ENCODE measurements around the gene BMP2K. TPM values are rescaled to one million over a fixed set of nuclear protein-coding genes. Genes with fewer than 3 reads are reported as not detected.
A peak's percentile ranks its signal among the peaks of the same experiment; 100 is the strongest.

Gene BMP2K
- total and polyA plus RNA-seq, 4 donors, result 7.1 to 75.4 (median 23.5) TPM

- Histone ChIP-seq H3K4me3 (ENCODE audit: low read length in 2 of 2) (no peak overlapping the region), H3K9me3 (ENCODE audit: control insufficient read depth, low read length) (no peaks in the 10 kb centered on the region), H3K4me1 (ENCODE audit: control insufficient read depth in 1 of 2, insufficient read depth in 2 of 2, low read length in 2 of 2) (no peaks in the 10 kb centered on the region), H3K27me3 (ENCODE audit: control insufficient read depth in 1 of 2, insufficient read depth in 2 of 2, low read length in 1 of 2) (no peaks in the 10 kb centered on the region), H3K36me3 (ENCODE audit: control insufficient read depth in 1 of 2, insufficient read depth in 2 of 2, low read length in 1 of 2) (no peaks in the 10 kb centered on the region), H3K27ac (ENCODE audit: low read depth in 1 of 2, low read length in 2 of 2) (no peak overlapping the region)
- intact Hi-C loops (cut with DNase I), result loop anchor here (2.0 to 10.0 kb wide), 5 partner anchors 93 to 1265 kb away; partner anchors contain the start of gene ANTXR2 (in 1 of the 2)
- DNase-seq, result no peak
- ATAC-seq (ENCODE audit: low FRiP score), result peak; percentile 87
- 59 to 60% methylated on average over 3 of the region's 3 CpGs for WGBS, 2 donors
These were observed 175.8 kb downstream of the BMP2K start for GRCh38 chr4:78951862-78952472.

DNA sequence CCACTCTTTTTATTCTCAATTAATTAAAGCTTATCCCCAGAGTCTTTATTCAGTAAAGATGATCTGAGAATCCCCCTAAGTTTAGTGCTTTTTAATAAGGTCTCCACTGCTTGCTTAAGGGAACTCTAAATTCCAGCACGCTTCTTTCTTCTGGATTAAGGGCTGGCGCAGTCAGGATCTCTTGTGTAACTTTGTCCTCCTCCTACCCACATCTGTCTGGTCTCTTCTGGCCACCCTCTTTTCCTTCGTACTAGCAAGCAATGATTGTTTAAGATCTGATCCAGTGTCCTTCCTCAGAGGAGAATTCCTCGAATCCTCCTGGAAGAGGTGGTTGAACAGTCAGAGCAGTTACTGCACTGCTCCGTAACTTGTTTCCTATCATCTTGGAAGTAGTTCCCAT, 177.1 kb downstream of the BMP2K start:
- Histone ChIP-seq H3K36me3 (ENCODE audit: control insufficient read depth in 1 of 2, insufficient read depth in 2 of 2, low read length in 1 of 2) (no peaks in the 10 kb centered on the region), H3K9me3 (ENCODE audit: control insufficient read depth, low read length) (no peaks in the 10 kb centered on the region), H3K4me1 (ENCODE audit: control insufficient read depth in 1 of 2, insufficient read depth in 2 of 2, low read length in 2 of 2) (no peaks in the 10 kb centered on the region), H3K4me3 (ENCODE audit: low read length in 2 of 2) (no peak overlapping the region), H3K27ac (ENCODE audit: low read depth in 1 of 2, low read length in 2 of 2) (no peak overlapping the region), H3K27me3 (ENCODE audit: control insufficient read depth in 1 of 2, insufficient read depth in 2 of 2, low read length in 1 of 2) (no peaks in the 10 kb centered on the region)
- intact Hi-C loops (cut with DNase I), result loop anchor here (2.0 to 10.0 kb wide), 5 partner anchors 92 to 1264 kb away; partner anchors contain the start of gene ANTXR2 (in 1 of the 2)
- DNase-seq (no peak), ATAC-seq (ENCODE audit: low FRiP score) (no peak)
- WGBS, 2 donors, result 90 to 94% methylated on average over 5 of the region's 5 CpGs

DNA sequence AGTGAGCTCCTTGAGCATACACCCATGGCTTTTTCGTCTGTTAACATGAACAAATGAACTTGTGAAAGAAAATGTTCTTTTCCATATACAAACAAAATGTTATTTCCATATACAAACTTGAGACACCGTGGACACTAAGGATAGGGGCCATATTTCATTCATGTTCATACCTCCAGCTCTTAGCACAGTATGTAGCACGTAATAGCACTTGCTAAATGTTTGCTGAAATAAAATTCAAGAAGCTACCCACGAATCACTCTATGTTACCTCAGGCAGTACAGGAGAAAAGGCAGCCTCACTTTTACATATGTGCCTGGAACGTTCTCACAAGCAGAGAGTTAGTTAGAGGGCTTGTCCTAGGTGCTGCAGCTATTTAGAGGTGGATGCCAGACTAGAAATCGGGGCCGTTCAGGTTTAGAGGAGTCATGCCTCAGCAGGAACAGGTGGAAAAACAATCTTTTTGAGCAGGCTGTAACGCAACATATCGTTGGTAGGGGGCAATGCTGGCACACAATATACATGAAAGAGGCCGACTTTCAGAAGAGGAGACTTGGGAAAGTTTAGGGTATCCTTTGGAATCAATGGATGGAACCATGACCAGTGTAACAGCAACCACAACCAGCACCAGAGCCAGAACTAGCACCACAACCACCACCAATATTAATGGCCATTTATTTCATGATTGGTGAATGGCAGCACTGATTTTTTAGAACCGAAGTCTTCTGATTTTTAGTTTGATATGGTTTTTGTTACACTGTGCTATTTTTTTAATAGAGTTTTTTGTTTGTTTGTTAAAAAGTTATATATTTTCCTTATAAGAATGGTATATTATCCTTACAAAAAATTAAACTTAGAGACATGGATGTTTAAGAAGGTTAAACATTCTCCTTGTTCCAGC, 177.9 kb downstream of the BMP2K start:
- intact Hi-C loops (cut with DNase I), result loop anchor here (2.0 to 10.0 kb wide), 5 partner anchors 91 to 1263 kb away; partner anchors contain the start of gene ANTXR2 (in 1 of the 2)
- H3K4me3 ChIP-seq (ENCODE audit: low read length in 2 of 2), result no peak overlapping the region
- no peak for DNase-seq
- 42 to 43% methylated on average over 11 of the region's 11 CpGs for WGBS, 2 donors
- H3K27me3 ChIP-seq (ENCODE audit: control insufficient read depth in 1 of 2, insufficient read depth in 2 of 2, low read length in 1 of 2), result no peaks in the 10 kb centered on the region
- H3K27ac ChIP-seq (ENCODE audit: low read depth in 1 of 2, low read length in 2 of 2), result no peak overlapping the region
- H3K9me3 ChIP-seq (ENCODE audit: control insufficient read depth, low read length), result no peaks in the 10 kb centered on the region
- H3K36me3 ChIP-seq (ENCODE audit: control insufficient read depth in 1 of 2, insufficient read depth in 2 of 2, low read length in 1 of 2), result no peaks in the 10 kb centered on the region
- ATAC-seq (ENCODE audit: low FRiP score), result peak; percentile 63
- H3K4me1 ChIP-seq (ENCODE audit: control insufficient read depth in 1 of 2, insufficient read depth in 2 of 2, low read length in 2 of 2), result no peaks in the 10 kb centered on the region

DNA sequence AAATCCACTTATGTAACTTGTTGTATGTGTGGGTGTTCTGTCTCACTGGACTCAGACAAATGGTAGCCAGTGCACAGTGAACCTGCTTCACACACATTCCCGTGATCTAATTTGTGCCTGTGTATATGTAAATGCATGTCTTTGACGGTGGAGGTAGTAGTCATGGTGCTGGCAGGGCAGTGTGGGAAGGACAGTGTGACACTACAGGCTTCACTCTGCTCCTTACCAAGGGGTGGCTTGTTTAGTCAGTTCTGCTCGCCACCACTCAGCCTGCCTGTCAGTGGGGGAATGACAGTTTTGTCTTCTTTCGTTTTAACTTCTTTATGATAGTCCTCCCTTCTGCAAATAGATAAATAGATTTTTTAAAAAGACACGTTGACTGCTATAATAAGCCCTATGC, 180.8 kb downstream of the BMP2K start:
- intact Hi-C loops (cut with DNase I), result loop anchor here (10.0 kb wide), 3 partner anchors 88 to 1118 kb away; partner anchors contain the start of gene ANTXR2 (in 1 of the 2)
- Histone ChIP-seq H3K9me3 (ENCODE audit: control insufficient read depth, low read length) (no peaks in the 10 kb centered on the region), H3K27me3 (ENCODE audit: control insufficient read depth in 1 of 2, insufficient read depth in 2 of 2, low read length in 1 of 2) (no peaks in the 10 kb centered on the region), H3K4me3 (ENCODE audit: low read length in 2 of 2) (no peak overlapping the region), H3K27ac (ENCODE audit: low read depth in 1 of 2, low read length in 2 of 2) (no peak overlapping the region), H3K4me1 (ENCODE audit: control insufficient read depth in 1 of 2, insufficient read depth in 2 of 2, low read length in 2 of 2) (peaks cover 0 to 2% of the 10 kb centered on the region in 2 donors), H3K36me3 (ENCODE audit: control insufficient read depth in 1 of 2, insufficient read depth in 2 of 2, low read length in 1 of 2) (no peaks in the 10 kb centered on the region)
- no peak for DNase-seq
- 67 to 74% methylated on average over 5 of the region's 5 CpGs for WGBS, 2 donors
- no peak for ATAC-seq (ENCODE audit: low FRiP score)

DNA sequence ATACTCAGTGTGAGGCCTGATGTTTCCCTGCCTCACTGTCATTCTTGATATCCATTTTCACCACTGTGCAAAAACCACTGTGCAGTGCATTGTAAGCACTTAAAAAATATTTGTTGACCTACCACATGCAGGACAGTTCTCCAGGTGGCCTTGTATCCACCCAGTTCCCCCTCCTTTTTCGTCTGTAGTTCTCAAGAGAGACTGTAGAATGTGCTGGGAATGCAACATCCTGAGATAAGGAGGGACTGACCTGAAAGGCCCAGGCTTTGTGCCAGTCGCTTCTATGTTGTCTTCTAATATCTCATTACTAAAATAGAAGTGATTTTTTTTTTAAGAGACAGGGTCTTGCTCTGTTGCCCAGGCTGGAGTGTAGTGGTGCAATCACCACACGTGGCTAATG, 184.8 kb downstream of the BMP2K start:
- Histone ChIP-seq H3K9me3 (ENCODE audit: control insufficient read depth, low read length) (no peaks in the 10 kb centered on the region), H3K27me3 (ENCODE audit: control insufficient read depth in 1 of 2, insufficient read depth in 2 of 2, low read length in 1 of 2) (no peaks in the 10 kb centered on the region), H3K36me3 (ENCODE audit: control insufficient read depth in 1 of 2, insufficient read depth in 2 of 2, low read length in 1 of 2) (no peaks in the 10 kb centered on the region), H3K4me1 (ENCODE audit: control insufficient read depth in 1 of 2, insufficient read depth in 2 of 2, low read length in 2 of 2) (peaks cover 0 to 6% of the 10 kb centered on the region in 2 donors), H3K4me3 (ENCODE audit: low read length in 2 of 2) (no peak overlapping the region), H3K27ac (ENCODE audit: low read depth in 1 of 2, low read length in 2 of 2) (peak overlapping the region in 1 of 2 donors; percentile 25)
- DNase-seq (no peak), ATAC-seq (ENCODE audit: low FRiP score) (no peak)
- WGBS, 2 donors, result 86 to 87% methylated on average over 3 of the region's 3 CpGs
- intact Hi-C loops (cut with DNase I), result no loop called here

Small RNA genes lying within 50 kb of the gene (microRNA-seq; reads per million reads assigned to microRNA genes)
- 0 reads per million in 2 donors for gene MIR5096

Other genes with a start within 250 kb of the BMP2K start
- 10 to 100 TPM in 1 of 2 donors, 1 to 10 TPM in 1; 5.3 to 10.2 TPM for gene ANXA3, start 224.6 kb upstream of the BMP2K start, total RNA-seq
- gene ANXA3, start 224.6 kb upstream of the BMP2K start, polyA plus RNA-seq, result 10 to 100 TPM in 1 of 2 donors, 1 to 10 TPM in 1; 5.0 to 54.0 TPM
- gene PAQR3, start 163.1 kb downstream of the BMP2K start, total RNA-seq, result 10 to 100 TPM; 10.7 to 11.7 TPM
- 1 to 10 TPM; 4.6 to 8.9 TPM for gene PAQR3, start 163.1 kb downstream of the BMP2K start, polyA plus RNA-seq